ENCODE measurements around the gene ZNF99. TPM values are rescaled to one million over a fixed set of nuclear protein-coding genes. Genes with fewer than 3 reads are reported as not detected.
"Not testable (repeated sequence)": the region's sequence is repeated elsewhere in the genome, so short reads cannot be mapped to it uniquely, and the experiment has no call there.

The ZNF99 gene
- under 1 TPM; 0.31 to 0.74 (median 0.63) TPM for polyA plus RNA-seq (ENCODE audit: insufficient read depth in 1 of 5, insufficient read length in 5 of 5, low replicate concordance in 1 of 5)
- long read RNA-seq, donor 1, result 0 reads
- long read RNA-seq, donor 2, result 0 reads
- long read RNA-seq, donor 3, result 0 reads
- long read RNA-seq, donor 4, result 0 reads
- long read RNA-seq, donor 5, result 0 reads
- long read RNA-seq, donor 6, result 0 reads
- long read RNA-seq, donor 7, result 0 reads
- long read RNA-seq, donor 8, result 0 reads

- peak; percentile 44 to 50 for DNase-seq
These were observed at the start of gene ZNF99 for GRCh38 chr19:22783651-22784410. TSS of gene ZNF99 (minus strand) at chr19:22784151. CDS start at chr19:22784016, 135 bp downstream.

GRCh38 chr19:22832031-22832762, 48.2 kb upstream of the ZNF99 start, which contains the start of gene ZNF723:
TSS of gene ZNF723 (plus strand) at chr19:22832291. CDS start at chr19:22832380, 89 bp downstream.
- DNase-seq, result no peak

- no peak for DNase-seq
These were observed 47.3 kb upstream of the ZNF99 start for GRCh38 chr19:22831211-22831610.

GRCh38 chr19:22814124-22814523, 30.2 kb upstream of the ZNF99 start:
- no peak for DNase-seq

GRCh38 chr19:22807061-22807835, 23.3 kb upstream of the ZNF99 start:
- DNase-seq, result no peak

GRCh38 chr19:22806418-22806817, 22.5 kb upstream of the ZNF99 start:
- no peak for DNase-seq

GRCh38 chr19:22797040-22797439, 13.1 kb upstream of the ZNF99 start:
- DNase-seq, result no peak

GRCh38 chr19:22792863-22793262, 8.9 kb upstream of the ZNF99 start:
- not testable (repeated sequence) for DNase-seq

- DNase-seq, result no peak
These were observed 47.9 kb downstream of the ZNF99 start for GRCh38 chr19:22735911-22736645.

GRCh38 chr19:22733691-22734090, 50.3 kb downstream of the ZNF99 start:
- DNase-seq, result no peak

- DNase-seq, result not testable (repeated sequence)
These were observed 55.7 kb downstream of the ZNF99 start for GRCh38 chr19:22728214-22728613.

- DNase-seq, result not testable (repeated sequence)
These were observed 62.4 kb downstream of the ZNF99 start for GRCh38 chr19:22721533-22721932.

- DNase-seq, result no peak
These were observed 75.0 kb downstream of the ZNF99 start for GRCh38 chr19:22708983-22709382.

GRCh38 chr19:22703096-22703495, 80.9 kb downstream of the ZNF99 start:
- DNase-seq, result not testable (repeated sequence)

GRCh38 chr19:22702661-22703060, 81.3 kb downstream of the ZNF99 start:
- not testable (repeated sequence) for DNase-seq

Other genes with a start within 250 kb of the ZNF99 start
- gene ZNF492, start 149.8 kb downstream of the ZNF99 start, polyA plus RNA-seq (ENCODE audit: insufficient read depth in 1 of 5, insufficient read length in 5 of 5, low replicate concordance in 1 of 5), result 1 to 10 TPM; 2.0 to 4.6 (median 2.2) TPM
- gene ZNF723, start 48.1 kb upstream of the ZNF99 start, polyA plus RNA-seq (ENCODE audit: insufficient read depth in 1 of 5, insufficient read length in 5 of 5, low replicate concordance in 1 of 5), result under 1 TPM in 4 of 5 donors, not detected in 1; 0.06 to 0.10 (median 0.10) TPM
- gene ZNF728, start 219.0 kb upstream of the ZNF99 start, polyA plus RNA-seq (ENCODE audit: insufficient read depth in 1 of 5, insufficient read length in 5 of 5, low replicate concordance in 1 of 5), result under 1 TPM; 0.06 to 0.27 (median 0.14) TPM